Hepatocyte (in vitro differentiated cells): ENCODE data around the gene NAT14.

Experiments
- EZH2 ChIP-seq: fragments of 200-600 bp; sonication (generic); IDR thresholded peaks from 2 replicates; pipeline ENCODE4 v1.6.1; 2016; ENCODE audit warnings: antibody characterized with exemption, mild to moderate bottlenecking, borderline replicate concordance
- TF ChIP-seq, protein P1 (sequence below): fragments of 200-600 bp; sonication (generic); IDR thresholded peaks from 2 replicates; pipeline ENCODE4 v1.5.1; 2016; ENCODE audit warnings: antibody characterized with exemption, mild to moderate bottlenecking; ENCODE audit not compliant: poor library complexity

DNA sequence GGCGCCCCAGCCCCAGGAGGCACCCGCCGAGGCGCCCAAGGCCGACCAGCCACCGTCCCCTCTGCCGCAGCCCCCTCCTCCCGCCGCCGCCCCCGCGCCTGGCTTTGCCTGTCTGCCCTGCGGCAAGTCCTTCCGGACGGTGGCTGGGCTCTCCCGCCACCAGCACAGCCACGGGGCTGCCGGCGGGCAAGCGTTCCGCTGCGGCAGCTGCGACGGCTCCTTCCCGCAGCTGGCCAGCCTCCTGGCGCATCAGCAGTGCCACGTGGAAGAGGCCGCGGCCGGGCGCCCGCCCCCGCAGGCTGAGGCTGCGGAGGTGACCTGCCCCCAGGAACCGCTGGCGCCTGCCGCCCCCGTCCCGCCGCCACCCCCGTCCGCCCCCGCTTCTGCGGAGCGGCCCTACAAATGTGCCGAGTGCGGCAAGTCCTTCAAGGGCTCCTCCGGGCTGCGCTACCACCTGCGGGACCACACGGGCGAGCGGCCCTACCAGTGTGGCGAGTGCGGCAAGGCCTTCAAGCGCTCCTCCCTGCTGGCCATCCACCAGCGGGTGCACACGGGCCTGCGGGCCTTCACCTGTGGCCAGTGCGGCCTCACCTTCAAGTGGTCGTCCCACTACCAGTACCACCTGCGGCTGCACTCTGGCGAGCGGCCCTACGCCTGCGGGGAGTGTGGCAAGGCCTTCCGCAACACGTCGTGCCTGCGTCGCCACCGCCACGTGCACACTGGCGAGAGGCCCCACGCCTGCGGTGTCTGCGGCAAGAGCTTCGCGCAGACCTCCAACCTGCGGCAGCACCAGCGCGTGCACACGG lies 2.6 kb upstream of the NAT14 start:
- TF ChIP-seq, protein P1, sequence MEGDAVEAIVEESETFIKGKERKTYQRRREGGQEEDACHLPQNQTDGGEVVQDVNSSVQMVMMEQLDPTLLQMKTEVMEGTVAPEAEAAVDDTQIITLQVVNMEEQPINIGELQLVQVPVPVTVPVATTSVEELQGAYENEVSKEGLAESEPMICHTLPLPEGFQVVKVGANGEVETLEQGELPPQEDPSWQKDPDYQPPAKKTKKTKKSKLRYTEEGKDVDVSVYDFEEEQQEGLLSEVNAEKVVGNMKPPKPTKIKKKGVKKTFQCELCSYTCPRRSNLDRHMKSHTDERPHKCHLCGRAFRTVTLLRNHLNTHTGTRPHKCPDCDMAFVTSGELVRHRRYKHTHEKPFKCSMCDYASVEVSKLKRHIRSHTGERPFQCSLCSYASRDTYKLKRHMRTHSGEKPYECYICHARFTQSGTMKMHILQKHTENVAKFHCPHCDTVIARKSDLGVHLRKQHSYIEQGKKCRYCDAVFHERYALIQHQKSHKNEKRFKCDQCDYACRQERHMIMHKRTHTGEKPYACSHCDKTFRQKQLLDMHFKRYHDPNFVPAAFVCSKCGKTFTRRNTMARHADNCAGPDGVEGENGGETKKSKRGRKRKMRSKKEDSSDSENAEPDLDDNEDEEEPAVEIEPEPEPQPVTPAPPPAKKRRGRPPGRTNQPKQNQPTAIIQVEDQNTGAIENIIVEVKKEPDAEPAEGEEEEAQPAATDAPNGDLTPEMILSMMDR, result no peak
- TF ChIP-seq EZH2, result no peak
